DND-41 (cell line): ENCODE measurements around the gene SNTG2.

Source experiments
- EZH2 ChIP-seq: IDR thresholded peaks from 3 replicates; pipeline ENCODE4 v1.6.1; 2012; ENCODE audit warnings: borderline replicate concordance, low read depth, mild to moderate bottlenecking, moderate library complexity, low read length, inconsistent platforms; ENCODE audit not compliant: severe bottlenecking
- TF ChIP-seq, protein P1 (sequence below): IDR thresholded peaks from 2 replicates; pipeline ENCODE4 v1.5.1; 2012; ENCODE audit warnings: borderline replicate concordance, low read length, moderate library complexity, mild to moderate bottlenecking; ENCODE audit not compliant: poor library complexity, severe bottlenecking; ENCODE audit errors: extremely low read depth

- TF ChIP-seq, protein P1, sequence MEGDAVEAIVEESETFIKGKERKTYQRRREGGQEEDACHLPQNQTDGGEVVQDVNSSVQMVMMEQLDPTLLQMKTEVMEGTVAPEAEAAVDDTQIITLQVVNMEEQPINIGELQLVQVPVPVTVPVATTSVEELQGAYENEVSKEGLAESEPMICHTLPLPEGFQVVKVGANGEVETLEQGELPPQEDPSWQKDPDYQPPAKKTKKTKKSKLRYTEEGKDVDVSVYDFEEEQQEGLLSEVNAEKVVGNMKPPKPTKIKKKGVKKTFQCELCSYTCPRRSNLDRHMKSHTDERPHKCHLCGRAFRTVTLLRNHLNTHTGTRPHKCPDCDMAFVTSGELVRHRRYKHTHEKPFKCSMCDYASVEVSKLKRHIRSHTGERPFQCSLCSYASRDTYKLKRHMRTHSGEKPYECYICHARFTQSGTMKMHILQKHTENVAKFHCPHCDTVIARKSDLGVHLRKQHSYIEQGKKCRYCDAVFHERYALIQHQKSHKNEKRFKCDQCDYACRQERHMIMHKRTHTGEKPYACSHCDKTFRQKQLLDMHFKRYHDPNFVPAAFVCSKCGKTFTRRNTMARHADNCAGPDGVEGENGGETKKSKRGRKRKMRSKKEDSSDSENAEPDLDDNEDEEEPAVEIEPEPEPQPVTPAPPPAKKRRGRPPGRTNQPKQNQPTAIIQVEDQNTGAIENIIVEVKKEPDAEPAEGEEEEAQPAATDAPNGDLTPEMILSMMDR = no peak
- no peak for TF ChIP-seq EZH2
These were observed 416.0 kb downstream of the SNTG2 start for GRCh38 chr2:1366546-1367134.
